GM10248 (cell line): ENCODE results near the gene DRD3.

Source experiments
- CTCF ChIA-PET: fragments of 300-600 bp; sonication (Branson Sonifier 250); formaldehyde crosslinking; extraction: SDS; loops from one replicate; lab custom pipeline; 2021; ENCODE audit warnings: antibody characterized with exemption; lab: Yijun Ruan, JAX
- POLR2A ChIA-PET: fragments of 350-650 bp; sonication (Branson Sonifier 250); formaldehyde crosslinking; extraction: SDS; loops from one replicate; lab custom pipeline; 2020; ENCODE audit warnings: antibody characterized with exemption; lab: Yijun Ruan, JAX
- DNase-seq: peaks from one replicate; pipeline ENCODE4 v3.0.0; 2012; ENCODE audit errors: extremely low spot score
- TF ChIP-seq, protein P1 (sequence below): IDR thresholded peaks from 2 replicates; pipeline ENCODE4 v1.5.1; 2012; ENCODE audit warnings: mild to moderate bottlenecking, low read depth; ENCODE audit errors: extremely low read depth, missing control alignments, control extremely low read depth

DRD3 gene

DNA sequence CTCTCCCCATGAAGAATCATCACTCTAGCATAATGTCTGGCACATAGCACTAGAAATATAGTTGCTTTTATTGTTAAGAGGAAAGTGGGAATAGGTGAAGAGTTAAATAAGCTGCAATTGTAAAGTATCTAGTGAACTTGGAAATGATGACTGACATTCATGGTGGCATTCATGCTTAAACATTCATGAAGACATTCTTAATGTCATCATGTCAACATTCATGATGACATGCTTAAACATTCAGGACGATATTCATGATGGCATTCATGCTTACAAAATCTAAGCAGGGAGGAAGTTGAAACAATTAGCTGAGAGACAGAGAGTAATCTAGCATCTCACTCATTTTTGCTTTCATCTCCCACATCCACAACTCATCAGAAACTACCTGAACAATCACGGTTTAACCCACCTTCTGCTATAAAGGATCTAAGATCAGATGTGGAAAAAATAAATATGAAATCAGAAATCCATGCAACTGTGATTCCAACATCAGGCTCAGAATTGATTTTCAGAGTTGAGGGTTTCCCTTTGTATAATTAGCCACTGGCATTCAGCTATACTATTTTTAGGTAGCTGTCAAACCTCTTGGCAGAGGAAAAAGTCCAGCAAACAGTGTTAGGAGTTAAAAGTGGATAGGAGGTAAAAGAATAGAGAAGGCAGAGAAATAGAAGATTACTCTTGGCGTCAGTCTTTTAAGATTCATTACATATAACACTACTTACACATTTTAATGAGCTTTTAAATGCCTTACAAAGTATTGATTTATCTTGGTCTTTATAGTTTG lies 3.5 kb downstream of the DRD3 start:
- TF ChIP-seq, protein P1, sequence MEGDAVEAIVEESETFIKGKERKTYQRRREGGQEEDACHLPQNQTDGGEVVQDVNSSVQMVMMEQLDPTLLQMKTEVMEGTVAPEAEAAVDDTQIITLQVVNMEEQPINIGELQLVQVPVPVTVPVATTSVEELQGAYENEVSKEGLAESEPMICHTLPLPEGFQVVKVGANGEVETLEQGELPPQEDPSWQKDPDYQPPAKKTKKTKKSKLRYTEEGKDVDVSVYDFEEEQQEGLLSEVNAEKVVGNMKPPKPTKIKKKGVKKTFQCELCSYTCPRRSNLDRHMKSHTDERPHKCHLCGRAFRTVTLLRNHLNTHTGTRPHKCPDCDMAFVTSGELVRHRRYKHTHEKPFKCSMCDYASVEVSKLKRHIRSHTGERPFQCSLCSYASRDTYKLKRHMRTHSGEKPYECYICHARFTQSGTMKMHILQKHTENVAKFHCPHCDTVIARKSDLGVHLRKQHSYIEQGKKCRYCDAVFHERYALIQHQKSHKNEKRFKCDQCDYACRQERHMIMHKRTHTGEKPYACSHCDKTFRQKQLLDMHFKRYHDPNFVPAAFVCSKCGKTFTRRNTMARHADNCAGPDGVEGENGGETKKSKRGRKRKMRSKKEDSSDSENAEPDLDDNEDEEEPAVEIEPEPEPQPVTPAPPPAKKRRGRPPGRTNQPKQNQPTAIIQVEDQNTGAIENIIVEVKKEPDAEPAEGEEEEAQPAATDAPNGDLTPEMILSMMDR, result no peak
- no peak for DNase-seq
- CTCF ChIA-PET, result interaction anchor here (1.2 to 2.1 kb wide), 2 partner anchors 13 to 209 kb away, joined by 3 to 4 read pairs; no protein-coding TSS in a partner anchor
- POLR2A ChIA-PET, result no interaction called here

GRCh38 chr3:114171677-114172076 lies 7.2 kb downstream of the DRD3 start:
- ChIA-PET POLR2A (no interaction called here), CTCF (no interaction called here)
- TF ChIP-seq, protein P1, result no peak
- no peak for DNase-seq

- ChIA-PET POLR2A (no interaction called here), CTCF (interaction anchor here (1.0 kb wide), 1 partner anchor 17 kb away, joined by 3 read pairs; no protein-coding TSS in a partner anchor)
- TF ChIP-seq, protein P1, result no peak
- DNase-seq, result no peak
These were observed 10.7 kb downstream of the DRD3 start for GRCh38 chr3:114168150-114168549.

DNA sequence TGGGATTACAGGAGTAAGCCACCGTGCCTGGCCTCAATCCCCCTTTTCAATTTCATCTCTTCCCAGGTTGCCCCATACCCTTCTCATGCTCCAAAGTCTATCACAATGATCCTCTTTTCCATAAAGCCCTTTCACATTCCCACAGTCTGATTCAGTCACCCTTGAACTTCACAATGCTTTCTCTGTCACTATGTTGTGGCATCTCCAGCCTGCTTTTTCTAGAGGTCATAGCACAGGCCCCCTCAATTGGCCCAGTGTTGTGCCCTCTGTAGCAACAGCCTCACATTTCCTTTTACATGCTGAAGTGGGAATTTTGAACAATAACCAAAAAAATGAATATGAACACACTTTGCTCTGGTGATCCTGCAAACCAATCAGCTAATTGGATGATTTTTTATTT lies 21.5 kb downstream of the DRD3 start:
- CTCF ChIA-PET, result no interaction called here
- POLR2A ChIA-PET, result no interaction called here
- TF ChIP-seq, protein P1, result no peak
- no peak for DNase-seq

DNA sequence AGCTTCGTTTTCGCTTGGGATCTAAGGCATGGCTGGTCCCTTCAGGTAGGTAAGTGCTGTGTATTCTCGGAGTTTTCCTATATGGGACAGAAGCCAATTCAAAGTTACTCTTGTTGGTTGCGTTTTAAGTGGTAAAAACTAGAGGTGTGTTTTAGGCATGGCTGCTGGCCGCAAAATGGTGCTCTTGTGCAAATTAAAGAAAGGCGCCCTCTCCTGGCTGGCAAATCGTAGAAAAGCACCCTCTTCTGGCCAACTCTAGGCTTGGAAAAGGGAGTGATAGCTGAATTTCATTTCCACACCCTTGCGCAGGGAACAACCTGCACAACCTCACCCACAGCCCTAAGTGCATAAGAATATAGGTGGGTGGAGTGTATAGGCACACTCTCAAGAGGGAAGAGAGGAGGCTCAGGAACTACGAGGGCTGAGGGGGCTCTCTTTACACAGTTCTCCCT lies 23.5 kb downstream of the DRD3 start:
- TF ChIP-seq, protein P1, result peak; percentile 34
- ChIA-PET POLR2A (no interaction called here), CTCF (interaction anchor here (0.7 to 2.4 kb wide), 11 partner anchors 11 to 422 kb away, joined by 3 to 15 read pairs (median 4); no protein-coding TSS in a partner anchor)
- DNase-seq, result peak; percentile 27

DNA sequence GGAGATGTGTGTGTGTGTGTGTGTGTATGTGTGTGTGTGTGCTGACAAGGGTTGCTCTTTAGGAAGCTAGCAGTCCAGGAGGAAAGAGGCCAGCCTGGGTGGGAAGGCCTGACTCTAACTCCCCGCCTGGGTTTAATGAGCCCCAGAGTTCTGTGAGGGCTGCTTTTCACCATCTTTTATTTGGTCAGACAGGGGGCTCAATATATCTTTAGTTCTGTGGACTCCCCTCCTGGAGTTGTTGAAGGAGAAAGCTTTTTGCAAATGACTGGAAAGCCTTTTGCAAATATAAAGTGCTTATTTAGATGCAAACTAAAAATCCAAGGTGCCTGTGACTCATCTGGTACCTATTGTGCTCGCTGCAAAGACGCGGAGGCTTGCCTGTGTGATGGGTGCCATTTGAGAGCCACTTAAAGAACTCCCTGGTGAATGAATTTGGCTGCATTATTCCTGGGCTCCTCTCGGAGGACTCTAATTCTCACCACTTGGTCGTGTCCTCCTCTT lies 24.5 kb downstream of the DRD3 start:
- POLR2A ChIA-PET, result no interaction called here
- TF ChIP-seq, protein P1, result no peak
- DNase-seq, result no peak
- CTCF ChIA-PET, result interaction anchor here (0.7 to 2.4 kb wide), 8 partner anchors 10 to 421 kb away, joined by 3 to 15 read pairs (median 4); no protein-coding TSS in a partner anchor
